Stomach (tissue), 9 donors: ENCODE results near the gene DCN. TPM values are rescaled to one million over a fixed set of nuclear protein-coding genes. Genes with fewer than 3 reads are reported as not detected.

ENCODE experiments used
- DNase-seq, 2 donors: peaks; one replicate each; pipeline versions ENCODE4 v3.0.0 to v3.0.0-alpha.2; 2013 to 2019
- H3K27ac ChIP-seq, 5 donors: fragments of 200-600 bp in 4 of 5; sonication (generic) in 4 of 5; one replicate each; pipeline ENCODE4 v1.5.1; 2013 to 2019; ENCODE audit warnings: mild to moderate bottlenecking in 1 of 5, moderate library complexity in 1 of 5
- H3K27me3 ChIP-seq, 3 donors: fragments of 200-600 bp; sonication (generic); one replicate each; pipeline ENCODE4 v1.5.1; 2017 to 2019; ENCODE audit warnings: mixed run types in 1 of 3
- H3K36me3 ChIP-seq, 4 donors: fragments of 200-600 bp; sonication (generic); 1 replicate in 3 of 4; 2 replicates in 1 of 4; pipeline ENCODE4 v1.5.1; 2016 to 2019
- H3K4me1 ChIP-seq, 4 donors: fragments of 200-600 bp; sonication (generic); one replicate each; pipeline ENCODE4 v1.5.1; 2016 to 2019
- H3K4me3 ChIP-seq, 4 donors: fragments of 200-600 bp; sonication (generic) in 3 of 4; one replicate each; pipeline ENCODE4 v1.5.1; 2016 to 2019; ENCODE audit warnings: mild to moderate bottlenecking in 1 of 4
- H3K9me3 ChIP-seq, 4 donors: fragments of 200-600 bp; sonication (generic); one replicate each; pipeline ENCODE4 v1.5.1; 2016 to 2019
- CTCF ChIP-seq, 7 experiments: fragments of 450-650 bp in 4 of 7; fragments of 200-600 bp in 3 of 7; sonication (generic) in 3 of 7; IDR thresholded peaks; one replicate each; pipeline ENCODE4 v1.5.1; 2016 to 2019; ENCODE audit warnings: antibody characterized with exemption in 7 of 7, control low read depth in 2 of 7, mild to moderate bottlenecking in 1 of 7
- EP300 ChIP-seq: sonication (generic); formaldehyde crosslinking; IDR thresholded peaks from one replicate; pipeline ENCODE4 v1.6.1; 2017; ENCODE audit warnings: antibody characterized with exemption
- POLR2A ChIP-seq, 4 donors: fragments of 450-650 bp; IDR thresholded peaks; one replicate each; pipeline ENCODE4 v1.6.1; 2016; ENCODE audit warnings: antibody characterized with exemption in 4 of 4, control low read depth in 2 of 4, mild to moderate bottlenecking in 1 of 4, moderate library complexity in 1 of 4
- POLR2AphosphoS5 ChIP-seq, 3 donors: sonication (generic); formaldehyde crosslinking; IDR thresholded peaks; one replicate each; pipeline ENCODE4 v1.6.1; 2016; ENCODE audit warnings: antibody characterized with exemption in 3 of 3
- WGBS, 5 donors: extraction: QIAGEN DNeasy Blood & Tissue Kit in 3 of 5; methylation state at CpG; one replicate each; pipeline versions ENCODE4 v1.1.5 to v1.1.7; 2013 to 2018; 5-methylcytosine and 5-hydroxymethylcytosine counted together
- intact Hi-C: fragments of 100-400 bp; cut with DNase I; formaldehyde crosslinking; loops from one replicate; pipeline ENCODE4 v1.15.1; 2023; ENCODE audit warnings: low total_unique reads
- polyA plus RNA-seq, 3 donors: library from polyadenylated mRNA; stranded (reverse); fragments of 200-250 nt; gene quantifications; one replicate each; pipeline ENCODE4 v1.2.3, GENCODE V29; 2013
- total RNA-seq, 5 donors: library from RNA; depleted of rRNA; stranded (reverse); fragments of >200 nt; gene quantifications; one replicate each; pipeline versions ENCODE4 v1.1.0 to v1.2.3, GENCODE V29; 2014 to 2016
- donor health status: healthy with polysubstance abuse.
- donor health status: Bipolar disorder and iron deficiency.
- donor health status: healthy.

The DCN gene
- total and polyA plus RNA-seq, 8 donors: 145 to 1,044 (median 342) TPM

GRCh38 chr12:91176358-91176757, 6.3 kb downstream of the DCN start:
- intact Hi-C loops: loop anchor here (10.0 kb wide), 1 partner anchor 148 kb away; no protein-coding TSS in a partner anchor

GRCh38 chr12:91173124-91173523, 9.5 kb downstream of the DCN start:
- peak in 1 of 2 donors; percentile 57 for DNase-seq
- Histone ChIP-seq H3K27ac (no peak overlapping the region), H3K9me3 (no peaks in the 10 kb centered on the region), H3K4me1 (no peaks in the 10 kb centered on the region), H3K27me3 (no peaks in the 10 kb centered on the region), H3K36me3 (no peaks in the 10 kb centered on the region), H3K4me3 (peak overlapping the region in 2 of 4 donors; percentile 10 to 47)
- WGBS, 5 donors: 39 to 65% (median 62%) methylated on average over 1 of the region's 1 CpG
- TF ChIP-seq POLR2A (IDR thresholded peaks at IDR 0.05): no peak
- TF ChIP-seq CTCF (IDR thresholded peaks at IDR 0.05): no peak
- no peak for TF ChIP-seq EP300
- TF ChIP-seq POLR2AphosphoS5 (IDR thresholded peaks at IDR 0.05): no peak
- intact Hi-C loops: loop anchor here (10.0 kb wide), 1 partner anchor 152 kb away; no protein-coding TSS in a partner anchor

More at GRCh38 chr12:91176358-91176757, 6.3 kb downstream of the DCN start:
- Histone ChIP-seq H3K36me3 (no peaks in the 10 kb centered on the region), H3K27me3 (no peaks in the 10 kb centered on the region), H3K4me3 (peak overlapping the region; percentile 3 to 47 (median 22)), H3K27ac (peak overlapping the region in 3 of 5 donors; percentile 65 to 74 (median 66)), H3K4me1 (peaks cover 0 to 5% (median 0%) of the 10 kb centered on the region in 4 donors), H3K9me3 (no peaks in the 10 kb centered on the region)
- TF ChIP-seq CTCF (IDR thresholded peaks at IDR 0.05) (no peak), POLR2AphosphoS5 (IDR thresholded peaks at IDR 0.05) (no peak), EP300 (no peak), POLR2A (IDR thresholded peaks at IDR 0.05) (no peak)
- 77 to 90% (median 84%) methylated on average over 2 of the region's 2 CpGs for WGBS, 5 donors
- DNase-seq: no peak

GRCh38 chr12:91172096-91172495, 10.5 kb downstream of the DCN start:
- TF ChIP-seq POLR2A (IDR thresholded peaks at IDR 0.05) (no peak), POLR2AphosphoS5 (IDR thresholded peaks at IDR 0.05) (no peak), EP300 (no peak), CTCF (IDR thresholded peaks at IDR 0.05) (no peak)
- Histone ChIP-seq H3K4me1 (no peaks in the 10 kb centered on the region), H3K36me3 (no peaks in the 10 kb centered on the region), H3K4me3 (peak overlapping the region in 1 of 4 donors; percentile 26), H3K27me3 (no peaks in the 10 kb centered on the region), H3K9me3 (no peaks in the 10 kb centered on the region), H3K27ac (no peak overlapping the region)
- DNase-seq: peak in 1 of 2 donors; percentile 65
- intact Hi-C loops: loop anchor here (10.0 kb wide), 1 partner anchor 153 kb away; no protein-coding TSS in a partner anchor

GRCh38 chr12:91171476-91171875, 11.1 kb downstream of the DCN start:
- Histone ChIP-seq H3K4me3 (no peak overlapping the region), H3K27ac (peak overlapping the region in 1 of 5 donors; percentile 20), H3K9me3 (no peaks in the 10 kb centered on the region), H3K36me3 (no peaks in the 10 kb centered on the region), H3K27me3 (no peaks in the 10 kb centered on the region), H3K4me1 (no peaks in the 10 kb centered on the region)
- intact Hi-C loops: loop anchor here (10.0 kb wide), 1 partner anchor 153 kb away; no protein-coding TSS in a partner anchor
- peak in 1 of 2 donors; percentile 51 for DNase-seq
- WGBS, 5 donors: 49 to 83% (median 69%) methylated on average over 2 of the region's 2 CpGs
- TF ChIP-seq CTCF (IDR thresholded peaks at IDR 0.05) (no peak), POLR2A (IDR thresholded peaks at IDR 0.05) (no peak), POLR2AphosphoS5 (IDR thresholded peaks at IDR 0.05) (no peak), EP300 (no peak)
